T-helper 2 cell (primary cell): Measurements from ENCODE around the gene MRPL47.
"Not testable (repeated sequence)": the region's sequence is repeated elsewhere in the genome, so short reads cannot be mapped to it uniquely, and the experiment has no call there.

Experiments
- DNase-seq, 5 experiments: peaks; one replicate each; pipeline versions ENCODE4 v3.0.0 to v3.0.0-alpha.2; 2012 to 2022
- total RNA-seq, 2 donors: gene quantifications; one replicate each; lab custom pipeline; 2026; lab: John Stamatoyannopoulos, UW

MRPL47 gene
- total RNA-seq = 25.1 to 27.4 reads per million in 2 donors

DNA sequence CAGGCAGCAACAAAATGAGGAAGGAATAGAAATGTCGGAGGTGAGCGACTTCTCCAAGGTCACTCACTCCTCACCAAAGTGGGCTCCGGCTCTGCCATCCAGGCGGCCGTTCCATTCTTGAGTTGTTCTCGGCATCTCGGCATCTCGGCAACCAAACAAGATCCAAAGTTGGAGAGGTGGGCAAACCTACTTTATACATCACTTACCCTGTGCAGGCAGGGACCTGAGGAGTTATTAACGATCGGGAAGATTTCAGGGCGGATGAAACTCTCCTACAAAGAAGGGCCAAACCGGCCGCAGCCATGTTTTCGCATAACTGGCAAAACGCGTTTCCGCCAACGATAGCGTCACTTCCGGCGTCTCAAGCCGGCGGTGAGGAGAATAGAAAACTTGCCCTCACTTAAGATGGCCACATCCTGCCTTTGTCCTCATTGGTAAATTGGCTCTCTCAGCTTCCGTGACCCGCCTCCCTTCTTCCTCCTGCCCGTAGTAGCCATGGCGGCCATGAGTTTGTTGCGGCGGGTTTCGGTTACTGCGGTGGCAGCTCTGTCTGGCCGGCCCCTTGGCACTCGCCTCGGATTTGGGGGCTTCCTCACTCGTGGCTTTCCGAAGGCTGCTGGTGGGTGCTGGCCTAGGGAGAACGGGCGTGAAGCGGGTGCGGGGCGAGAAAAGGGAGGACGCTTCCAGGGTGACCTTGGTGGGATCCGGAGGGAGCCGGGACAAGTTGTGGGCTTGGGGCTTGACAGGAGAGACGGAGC, at the start of gene MRPL47, which contains the start of gene NDUFB5:
MRPL47 (minus strand) TSS at position 318 of the 758 bp plus-strand sequence; CDS start at position 304, 14 bp downstream.
NDUFB5 (plus strand) TSS at position 474 of the 758 bp plus-strand sequence; CDS start at position 496, 22 bp downstream.
- DNase-seq = peak; percentile 70 to 98 (median 89)

DNA sequence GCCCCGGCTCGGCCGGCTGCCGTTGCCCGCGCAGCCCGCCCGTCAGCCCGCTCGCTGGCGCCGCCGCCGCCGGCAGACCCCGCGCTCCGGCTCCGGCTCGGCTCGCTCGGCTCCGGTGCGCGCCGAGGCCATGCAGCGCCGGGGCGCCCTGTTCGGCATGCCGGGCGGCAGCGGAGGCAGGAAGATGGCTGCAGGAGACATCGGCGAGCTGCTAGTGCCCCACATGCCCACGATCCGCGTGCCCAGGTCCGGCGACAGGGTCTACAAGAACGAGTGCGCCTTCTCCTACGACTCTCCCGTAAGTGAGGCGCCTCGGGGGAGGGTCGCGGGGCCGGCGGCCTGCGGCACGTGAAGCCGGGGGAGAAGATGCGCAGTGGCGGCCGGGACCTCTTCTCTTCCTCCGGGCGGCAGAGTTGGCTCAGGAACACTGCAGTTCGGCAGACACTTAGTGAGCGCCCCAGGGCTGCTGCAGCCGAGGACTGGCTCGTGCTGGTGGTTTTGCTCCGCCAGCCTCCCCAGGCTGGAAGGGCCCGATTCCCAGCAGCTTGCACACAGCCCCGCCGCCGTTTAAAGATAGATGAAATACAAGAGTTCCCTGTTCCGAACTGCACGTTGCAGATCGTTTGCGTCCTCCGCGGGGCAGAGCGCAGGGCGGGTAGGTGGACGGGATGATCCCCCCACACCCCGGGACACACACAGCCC, 48.8 kb upstream of the MRPL47 start:
- peak; percentile 26 to 83 (median 41) for DNase-seq

DNA sequence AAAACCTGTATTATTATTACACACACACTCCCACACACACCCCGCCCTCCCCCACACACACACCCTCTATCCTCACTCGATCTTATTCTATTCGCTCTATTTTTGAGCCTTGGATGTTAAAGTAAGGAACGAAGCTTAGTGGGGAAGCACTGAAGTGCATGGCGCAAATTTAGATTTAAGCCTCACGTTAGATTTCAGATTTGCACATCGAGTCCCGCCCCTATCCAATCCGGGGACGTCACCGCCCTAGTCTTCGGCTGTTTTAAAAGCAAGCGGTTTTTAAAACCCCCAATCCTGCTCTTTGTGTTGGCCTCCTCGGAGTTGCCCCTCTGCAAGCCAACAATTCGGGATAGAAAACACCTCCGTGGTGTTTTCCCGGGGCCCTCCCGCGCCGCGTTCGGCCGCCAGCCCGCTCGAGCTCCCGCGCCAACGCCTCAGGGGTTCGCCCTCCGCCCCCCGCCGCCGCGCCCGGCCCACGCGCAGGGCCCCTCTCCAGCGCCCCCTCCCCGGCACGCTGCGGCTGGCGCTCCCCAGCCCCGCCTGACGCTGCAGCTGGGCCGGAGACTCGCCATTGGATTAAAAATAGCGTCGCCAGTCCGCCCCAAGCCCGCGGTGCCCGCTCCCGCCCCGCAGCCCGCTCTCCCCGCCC, 48.1 kb upstream of the MRPL47 start, which contains the start of gene USP13:
USP13 (plus strand) TSS at position 594 of the 649 bp plus-strand sequence. CDS start 186 bp downstream, outside the sequence.
- peak; percentile 31 to 88 (median 43) for DNase-seq

DNA sequence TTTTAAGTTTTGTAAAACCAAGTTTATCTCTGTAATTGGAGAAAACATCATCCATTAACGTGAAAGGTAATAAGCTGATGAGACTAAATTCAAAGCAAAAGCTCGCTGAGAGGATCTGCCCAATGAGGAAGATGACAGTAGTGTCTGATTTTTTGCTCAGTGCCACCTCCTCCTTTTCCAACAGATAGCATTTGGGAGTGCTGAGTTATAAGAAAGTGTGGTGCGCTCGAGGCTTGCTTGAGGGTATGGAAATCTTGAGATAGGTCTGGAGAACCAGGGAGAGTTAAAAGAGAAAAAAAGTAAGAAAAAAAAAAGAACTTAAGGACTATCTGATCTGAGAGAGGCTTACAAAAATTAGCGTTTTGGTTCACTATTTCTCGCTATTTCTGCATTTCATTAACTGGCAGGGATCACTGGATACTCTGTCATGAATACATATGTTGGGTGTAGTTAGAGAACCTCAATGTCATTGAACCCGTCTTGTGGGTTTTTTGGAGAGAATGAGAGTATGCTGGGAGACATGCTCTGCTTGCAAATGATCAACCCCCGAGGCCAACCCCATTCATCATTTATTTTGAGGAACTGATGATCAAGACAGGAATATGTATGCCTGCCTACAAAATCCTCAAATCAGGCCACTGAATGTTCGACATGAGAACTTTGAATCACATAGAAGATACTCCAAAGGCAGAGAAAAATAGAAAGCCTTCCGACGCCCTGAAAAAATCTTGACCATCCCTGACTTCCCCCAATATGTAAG, 47.4 kb upstream of the MRPL47 start:
- peak in 1 of 5 experiments; percentile 12 for DNase-seq

DNA sequence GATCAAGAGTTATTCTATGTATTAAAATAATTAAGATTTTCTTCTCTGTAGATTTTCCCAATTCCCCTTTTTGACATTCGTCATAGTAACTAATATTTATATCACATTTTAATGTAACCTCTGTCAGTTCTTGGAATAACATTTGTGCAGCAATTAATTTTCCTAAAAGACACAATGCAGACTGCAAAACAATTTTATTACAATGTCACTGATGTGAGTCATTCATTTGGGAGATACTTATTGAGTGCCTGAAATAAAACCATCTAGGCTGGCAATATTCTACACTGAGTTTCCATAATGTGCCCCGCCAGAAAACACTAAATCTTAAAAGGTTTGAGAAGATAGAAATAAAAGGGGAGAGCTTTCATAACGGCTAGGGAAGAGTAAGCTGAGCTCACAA, 41.7 kb upstream of the MRPL47 start:
- DNase-seq = no peak

DNA sequence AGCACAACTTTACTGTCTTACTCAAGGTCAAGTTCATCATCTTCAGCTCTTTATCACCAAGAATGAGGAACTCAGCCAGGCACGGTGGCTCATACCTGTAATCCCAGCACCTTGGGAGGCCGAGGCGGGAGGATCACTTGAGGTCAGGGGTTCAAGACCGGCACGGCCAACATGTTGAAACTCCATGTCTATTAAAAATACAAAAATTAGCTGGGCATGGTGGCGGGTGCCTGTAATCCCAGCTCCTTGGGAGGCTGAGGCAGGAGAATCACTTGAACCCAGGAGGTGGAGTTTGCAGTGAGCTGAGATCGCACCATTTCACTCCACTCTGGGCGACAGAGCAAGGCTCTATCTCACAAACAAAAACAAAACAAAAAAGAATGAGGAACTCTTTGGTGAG, 39.4 kb upstream of the MRPL47 start:
- not testable (repeated sequence) for DNase-seq

DNA sequence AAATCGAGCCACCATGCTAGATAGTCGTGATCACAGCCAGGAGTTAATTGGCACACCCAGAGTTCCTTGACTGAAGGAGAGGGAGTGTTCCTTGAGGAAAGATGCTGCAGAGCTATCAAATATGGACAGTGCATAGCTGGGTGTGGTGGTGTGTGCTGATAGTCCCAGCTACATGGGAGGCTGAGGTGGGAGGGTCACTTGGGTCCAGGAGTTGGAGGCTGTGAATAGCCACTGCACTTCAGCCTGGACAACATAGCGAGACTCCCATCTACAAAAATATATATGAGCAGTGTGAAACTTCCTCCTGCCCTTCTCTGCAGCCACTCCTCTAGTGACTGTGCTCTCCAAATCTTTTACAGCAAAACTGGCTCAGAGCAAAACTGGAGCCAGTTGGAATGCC, 38.4 kb upstream of the MRPL47 start:
- DNase-seq = no peak

DNA sequence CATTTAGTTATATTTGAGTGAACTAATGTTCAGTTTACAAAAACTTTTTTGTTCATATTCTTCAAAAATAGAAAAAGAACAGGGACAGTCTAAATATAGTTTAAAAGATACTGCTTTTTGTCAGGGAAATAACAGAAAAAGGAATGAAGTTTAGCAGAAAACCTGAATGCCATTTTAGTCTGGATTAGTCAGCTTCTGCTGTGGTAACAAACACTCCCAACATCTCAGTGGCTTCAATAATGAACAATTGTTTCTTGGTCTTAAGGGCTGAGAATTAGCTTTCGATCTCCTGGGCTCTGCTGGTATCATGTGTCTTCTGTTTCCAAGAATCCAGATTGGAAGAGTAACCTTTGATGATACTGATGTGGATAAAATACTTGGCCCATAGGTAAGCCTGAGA, 36.0 kb upstream of the MRPL47 start:
- DNase-seq = no peak

DNA sequence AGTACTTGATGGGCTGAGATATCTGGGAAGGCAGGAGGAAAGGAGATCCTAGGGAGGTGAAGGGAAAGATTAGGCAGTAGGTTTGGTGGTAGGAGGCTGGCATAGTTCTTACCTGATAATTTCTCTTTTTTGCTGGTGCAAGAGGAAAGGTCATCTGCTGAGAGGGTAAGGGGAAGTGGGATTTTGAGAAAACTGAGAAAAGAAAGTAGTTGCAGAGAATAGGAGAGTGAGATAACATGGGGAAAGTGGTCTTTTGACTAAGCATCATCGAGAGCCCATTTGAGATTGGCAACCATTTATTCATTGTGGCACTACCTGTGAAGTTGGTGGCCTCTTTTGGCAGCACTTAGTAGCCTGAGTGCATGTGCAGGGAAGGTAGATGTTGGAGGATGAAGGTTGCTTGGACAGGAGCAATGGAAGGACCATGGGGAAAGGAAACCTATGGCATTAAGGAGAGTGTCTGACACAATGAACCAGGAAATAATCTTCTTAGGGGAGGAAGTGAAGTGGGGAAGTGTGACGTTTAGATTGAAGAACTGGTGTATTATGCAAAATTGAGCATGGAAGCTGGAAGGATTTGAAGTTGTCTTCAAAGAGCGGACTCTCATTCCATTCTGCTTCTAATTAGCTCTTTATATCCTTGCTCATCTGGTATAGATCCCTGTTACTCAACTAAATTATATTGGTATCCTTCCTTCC, 26.5 kb upstream of the MRPL47 start:
- DNase-seq = no peak

DNA sequence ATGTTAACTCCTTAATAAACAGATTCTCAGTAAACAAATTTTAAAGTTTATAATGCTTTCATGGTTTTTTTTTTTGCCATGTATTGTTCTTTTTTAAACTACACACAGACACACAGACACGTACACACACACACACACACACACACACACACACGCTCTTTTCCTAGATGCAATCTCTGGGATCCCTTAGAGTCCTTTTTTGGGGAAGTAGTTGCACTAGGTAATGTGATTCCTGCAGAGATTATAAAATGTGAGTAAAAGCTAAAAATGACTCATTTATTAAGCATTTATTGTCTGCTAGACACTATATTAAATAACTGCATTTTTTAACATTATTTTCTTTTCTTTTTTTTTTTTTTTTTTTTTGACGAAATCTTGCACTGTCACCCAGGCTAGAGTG, 20.0 kb upstream of the MRPL47 start:
- DNase-seq = no peak

DNA sequence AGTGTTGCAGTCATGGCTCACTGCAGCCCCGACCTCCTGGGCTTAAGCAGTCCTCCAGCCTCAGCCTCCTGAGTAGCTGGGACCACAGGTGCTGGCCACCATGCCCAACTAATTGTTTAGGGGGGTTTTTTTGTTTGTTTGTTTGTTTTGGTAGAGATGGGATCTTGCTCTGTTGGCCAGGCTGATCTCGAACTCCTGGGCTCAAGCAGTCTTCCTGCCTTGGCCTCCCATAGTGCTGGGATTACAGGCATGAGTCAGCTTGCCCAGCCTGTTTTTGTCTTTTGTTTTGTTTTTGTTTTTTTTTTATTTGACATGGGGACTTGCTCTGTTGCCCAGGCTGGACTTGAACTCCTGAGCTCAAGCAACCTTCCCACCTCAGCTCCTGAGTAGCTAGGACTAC, 17.6 kb upstream of the MRPL47 start:
- DNase-seq = no peak

DNA sequence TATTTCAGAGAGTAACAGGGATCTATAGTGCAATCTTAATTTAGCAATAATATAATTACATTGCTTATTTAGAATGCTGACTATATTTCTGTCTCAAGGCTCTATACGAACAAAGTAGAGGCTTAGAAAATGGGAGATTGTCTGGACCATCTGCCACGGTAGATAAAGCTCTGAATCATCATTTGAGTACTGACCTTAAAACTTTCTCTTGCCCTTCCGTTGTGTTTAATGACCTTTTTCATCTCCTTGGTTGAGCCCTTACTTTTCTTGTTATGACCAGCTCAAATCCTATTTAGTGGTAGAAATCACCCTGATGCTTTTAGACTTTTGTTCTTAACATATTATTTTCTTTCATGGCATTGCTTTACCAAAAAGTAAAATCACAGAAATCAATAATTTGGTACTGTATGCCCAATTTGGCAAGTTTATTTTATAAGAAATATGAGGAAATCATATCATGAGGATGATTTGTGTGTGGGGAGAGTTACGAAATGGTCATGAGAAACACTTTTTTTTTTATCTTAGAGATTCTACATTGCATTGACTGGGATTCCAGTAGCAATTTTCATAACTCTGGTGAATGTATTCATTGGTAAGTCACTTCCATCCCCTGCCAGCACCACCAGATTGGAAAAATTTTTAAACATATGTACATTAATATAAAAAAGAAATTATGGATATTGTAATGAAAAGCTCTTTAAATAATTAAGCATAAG, 11.2 kb upstream of the MRPL47 start:
- DNase-seq = no peak

DNA sequence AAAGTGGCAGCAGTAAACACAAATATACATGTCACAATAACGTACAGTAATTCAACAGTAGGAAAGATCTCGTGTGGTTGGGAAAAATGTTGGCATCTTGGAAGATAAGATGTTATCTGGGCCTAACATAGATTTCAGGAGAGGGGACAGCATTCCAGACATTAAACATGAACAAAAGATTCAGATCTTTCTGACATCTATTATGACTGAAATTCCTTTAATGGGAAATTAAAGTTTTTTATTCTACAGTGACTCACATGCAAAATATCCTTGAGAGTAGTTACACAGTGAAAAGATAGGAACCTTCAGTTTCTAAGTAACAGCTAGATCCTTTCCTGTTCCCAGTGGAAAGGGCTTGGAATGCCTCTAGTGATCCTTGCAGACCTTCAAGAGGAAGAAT, 9.4 kb upstream of the MRPL47 start:
- no peak for DNase-seq

DNA sequence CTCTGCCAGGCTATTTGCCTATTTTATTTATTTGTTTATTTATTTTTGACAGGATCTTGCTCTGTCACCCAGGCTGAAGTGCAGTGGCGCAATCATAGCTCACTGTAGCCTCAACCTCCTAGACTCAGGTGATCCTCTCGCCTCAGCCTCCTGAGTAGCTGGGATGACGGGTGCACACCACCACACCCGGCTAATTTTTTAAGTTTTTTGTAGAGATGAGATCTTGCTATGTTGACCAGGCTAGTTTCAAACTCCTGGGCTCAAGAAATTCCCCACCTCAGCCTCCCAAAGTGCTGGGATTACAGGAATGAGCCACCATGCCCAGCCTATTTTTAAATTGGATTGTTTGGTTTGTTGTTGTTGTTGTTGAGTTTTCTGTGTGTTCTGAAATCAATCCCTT, 5.6 kb upstream of the MRPL47 start:
- DNase-seq = no peak

DNA sequence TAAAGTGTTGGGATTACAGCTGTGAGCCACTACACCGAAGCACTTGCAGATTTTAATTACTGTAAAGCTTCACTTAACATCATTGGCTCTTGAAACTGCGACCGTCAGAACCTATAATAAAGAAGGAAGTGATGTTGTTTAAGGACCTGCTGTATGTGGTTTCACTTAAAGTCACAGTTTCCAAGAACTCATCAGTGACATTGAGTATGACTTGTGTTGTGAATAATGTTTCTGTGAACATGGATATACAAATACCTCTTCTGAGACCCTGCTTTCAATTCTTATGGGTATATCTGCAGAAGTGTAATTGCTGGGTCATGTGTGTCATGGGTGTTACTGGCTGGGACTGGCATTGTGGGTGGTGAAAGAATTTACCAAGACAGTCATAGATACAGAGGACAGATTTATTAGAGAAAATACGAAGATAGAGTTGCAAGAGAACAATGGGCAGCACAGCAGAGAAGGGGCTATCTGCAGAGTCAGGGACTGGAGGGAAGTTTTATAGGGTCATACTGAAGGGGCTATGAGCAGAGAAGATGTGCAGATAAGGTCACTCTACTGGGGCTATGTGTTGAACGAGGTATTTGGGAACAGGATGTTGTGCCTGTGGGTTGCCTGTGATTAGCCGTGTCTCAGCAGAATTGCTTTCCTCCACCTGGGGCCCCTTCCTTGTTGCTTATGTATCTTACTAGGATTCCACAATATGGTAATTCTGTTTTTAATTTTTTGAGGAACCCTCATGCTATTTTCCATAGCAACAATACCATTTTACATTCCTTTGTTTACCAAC, 4.7 kb upstream of the MRPL47 start:
- DNase-seq = peak in 1 of 5 experiments; percentile 93

DNA sequence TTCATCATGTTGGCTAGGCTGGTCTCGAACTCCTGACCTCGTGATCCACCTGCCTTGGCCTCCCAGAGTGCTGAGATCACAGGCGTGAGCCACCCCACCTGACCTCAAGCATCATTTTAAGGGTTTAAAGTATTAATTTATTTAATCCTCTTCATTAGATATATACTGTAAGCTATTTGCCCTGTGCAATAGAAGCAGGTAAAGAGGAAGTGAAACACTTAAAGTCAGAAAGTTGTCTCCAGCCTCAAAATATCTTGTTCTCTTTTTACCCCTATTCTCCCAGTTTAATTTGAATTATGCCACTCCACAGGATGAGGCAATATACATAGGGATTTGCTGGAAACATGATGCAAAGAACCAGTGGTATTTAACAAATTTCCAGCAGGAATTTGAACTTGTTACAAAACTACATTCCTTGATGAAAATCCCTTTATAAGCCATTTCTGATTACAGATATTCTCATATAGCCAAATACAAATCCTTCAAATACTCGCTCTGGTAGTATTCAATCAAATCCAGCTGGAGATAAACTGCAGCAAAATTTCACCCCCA, 2.2 kb upstream of the MRPL47 start:
- DNase-seq = no peak

DNA sequence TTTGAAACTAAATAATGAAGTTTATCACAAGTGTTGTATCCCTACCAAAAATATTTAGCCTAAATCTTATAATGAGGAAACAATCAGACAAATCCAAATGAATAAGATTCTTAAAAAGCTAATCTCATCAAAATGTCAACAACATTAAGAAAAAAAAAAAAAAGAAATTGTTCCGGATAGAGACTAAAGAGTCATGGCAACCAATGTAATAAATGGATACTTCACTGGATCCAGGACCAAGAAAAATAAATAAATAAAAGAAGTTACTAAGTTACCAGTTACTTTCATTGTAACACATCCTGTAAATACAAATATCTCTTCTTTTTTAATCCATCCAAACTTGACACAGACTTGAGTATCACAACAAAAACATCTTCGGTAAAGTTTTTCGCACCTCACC, 607 bp downstream of the MRPL47 start:
- DNase-seq = no peak

DNA sequence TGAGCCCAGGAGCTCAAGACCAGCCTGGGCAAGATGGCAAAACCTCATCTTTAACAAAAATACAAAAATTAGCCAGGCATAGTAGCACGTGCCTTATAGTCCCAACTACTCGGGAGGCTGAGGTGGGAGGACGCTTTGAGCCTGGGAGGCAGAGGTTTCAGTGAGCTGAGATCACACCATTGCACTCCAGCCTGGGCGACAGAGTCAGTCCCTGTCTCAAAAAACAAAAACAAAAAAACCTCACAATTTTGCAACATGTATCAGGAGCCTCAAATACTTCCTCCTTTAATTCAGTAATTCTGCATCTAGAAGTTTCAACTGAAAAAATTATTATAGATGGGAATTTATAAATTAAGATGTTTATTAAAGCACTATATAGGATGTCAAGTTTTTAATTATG, 1.1 kb downstream of the MRPL47 start:
- DNase-seq = no peak

DNA sequence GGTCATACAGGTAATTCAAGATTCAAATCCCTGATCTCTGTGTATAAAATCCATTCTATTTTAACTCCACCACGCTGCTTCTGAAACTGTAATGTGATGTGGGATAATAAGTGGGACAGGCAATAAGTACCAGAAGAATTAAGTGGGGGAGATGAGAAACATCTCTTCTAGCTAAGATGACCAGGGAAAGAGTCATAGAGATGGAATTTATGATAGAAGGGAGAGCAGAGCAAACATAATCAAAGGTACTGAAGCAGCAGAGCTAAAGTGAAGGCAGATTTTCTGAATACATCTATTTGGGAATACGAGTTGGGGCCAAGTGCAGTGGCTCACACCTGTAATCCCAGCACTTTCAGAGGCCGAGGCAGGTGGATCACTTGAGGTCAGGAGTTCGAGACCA, 4.9 kb downstream of the MRPL47 start:
- no peak for DNase-seq

DNA sequence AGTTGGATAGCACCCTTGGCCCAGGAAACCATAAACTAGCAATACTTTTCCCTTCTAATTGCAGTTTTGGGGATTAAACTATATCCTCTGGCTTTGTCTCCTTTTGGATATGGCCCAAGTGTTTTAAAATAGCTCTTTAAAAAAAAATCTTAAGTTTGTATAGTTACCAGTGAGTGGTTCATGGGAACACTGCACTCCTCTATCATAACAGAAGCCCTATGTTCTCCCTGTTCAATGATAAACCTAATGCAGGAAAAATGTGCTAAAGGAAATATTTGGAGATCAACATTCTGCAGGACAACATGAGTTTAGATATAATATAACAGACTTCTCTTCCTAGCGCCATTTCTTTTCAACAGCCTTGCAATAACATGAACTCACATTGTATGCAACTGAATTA, 13.1 kb downstream of the MRPL47 start:
- no peak for DNase-seq
